Measurements from ENCODE around the gene RRP15.

The RRP15 gene

GRCh38 chr1:218284917-218285635 lies at the start of gene RRP15:
TSS of gene RRP15 (plus strand) at chr1:218285293. CDS start at chr1:218285317, 24 bp downstream.
- peak; percentile 72 to 76 for DNase-seq

DNA sequence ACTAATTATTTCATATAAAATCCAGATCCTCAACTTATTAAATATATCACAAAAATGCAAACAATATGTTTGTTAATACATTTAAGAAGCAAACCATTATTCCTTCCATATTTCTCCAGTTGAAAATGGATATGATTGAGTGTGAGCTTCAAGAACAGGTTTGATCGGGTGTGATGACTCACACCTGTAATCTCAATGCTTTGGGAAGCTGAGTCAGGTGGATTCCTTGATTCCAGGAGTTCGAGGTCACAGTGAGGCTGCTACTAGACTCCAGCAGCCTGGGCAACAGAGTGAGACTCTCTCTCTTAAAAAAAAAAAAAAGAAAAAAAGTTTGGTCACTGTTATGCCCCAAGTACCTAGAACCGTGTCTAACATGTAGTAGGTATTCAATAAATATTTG lies 42.9 kb upstream of the RRP15 start:
- no peak for DNase-seq

- no peak for DNase-seq
These were observed 37.8 kb upstream of the RRP15 start for GRCh38 chr1:218247339-218247738.

- no peak for DNase-seq
These were observed 35.6 kb upstream of the RRP15 start for GRCh38 chr1:218249338-218250140.

DNA sequence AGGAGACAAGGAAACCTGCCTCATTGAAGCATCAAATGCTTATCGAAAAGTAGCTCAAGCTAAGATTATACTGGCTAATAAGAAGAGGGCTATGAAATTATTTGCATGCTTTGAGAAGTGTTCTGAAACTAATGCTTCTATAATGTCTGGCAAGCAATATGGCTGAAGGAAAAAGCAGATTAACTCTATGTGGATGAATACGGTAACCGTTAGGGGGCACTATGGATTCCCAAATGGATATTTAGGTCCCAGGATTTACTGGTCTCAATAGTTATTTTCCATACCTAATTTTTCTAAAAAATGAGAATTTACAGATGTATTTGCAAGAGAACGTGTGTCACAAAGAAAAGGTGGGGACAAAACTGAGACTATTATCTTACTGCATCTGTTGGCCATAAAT lies 34.6 kb upstream of the RRP15 start:
- DNase-seq: no peak

GRCh38 chr1:218254296-218254946 lies 30.7 kb upstream of the RRP15 start:
- no peak for DNase-seq

DNA sequence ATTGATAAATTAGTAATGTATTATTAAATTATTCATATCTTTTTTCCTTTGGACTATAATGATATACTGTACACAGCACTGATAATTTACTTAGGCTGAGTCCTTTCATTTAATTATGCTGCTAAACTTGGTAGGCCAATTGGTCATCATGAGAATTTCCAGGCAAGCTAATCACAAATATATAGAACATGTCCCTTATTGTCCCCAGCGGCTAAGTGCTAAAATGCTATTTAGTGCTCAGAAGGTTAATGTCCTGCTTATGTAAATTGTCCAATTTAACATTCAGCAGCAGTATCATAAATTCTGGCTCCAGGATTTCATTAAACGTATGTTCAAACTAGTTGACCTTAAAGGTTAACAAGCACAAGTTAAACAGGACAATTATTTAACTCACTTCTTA lies 30.0 kb upstream of the RRP15 start:
- no peak for DNase-seq

DNA sequence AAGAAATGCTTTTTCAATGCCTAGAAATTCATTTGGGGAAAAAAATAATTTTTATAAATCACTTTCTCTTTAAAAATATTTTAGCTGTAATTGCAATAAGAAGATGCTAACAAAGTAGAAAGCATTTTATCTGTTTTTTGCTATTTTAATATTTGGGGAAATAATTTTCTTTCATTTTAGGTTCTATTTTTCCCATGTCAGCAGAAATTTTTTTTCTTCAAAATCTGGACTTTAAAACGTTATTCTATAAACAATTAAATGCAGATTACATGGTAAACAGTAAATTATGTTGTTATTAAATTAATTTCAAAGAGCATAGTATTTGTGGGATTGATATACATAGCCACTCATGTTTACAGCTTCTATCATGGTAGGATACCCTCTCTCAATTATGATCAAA lies 27.7 kb upstream of the RRP15 start:
- DNase-seq: no peak

DNA sequence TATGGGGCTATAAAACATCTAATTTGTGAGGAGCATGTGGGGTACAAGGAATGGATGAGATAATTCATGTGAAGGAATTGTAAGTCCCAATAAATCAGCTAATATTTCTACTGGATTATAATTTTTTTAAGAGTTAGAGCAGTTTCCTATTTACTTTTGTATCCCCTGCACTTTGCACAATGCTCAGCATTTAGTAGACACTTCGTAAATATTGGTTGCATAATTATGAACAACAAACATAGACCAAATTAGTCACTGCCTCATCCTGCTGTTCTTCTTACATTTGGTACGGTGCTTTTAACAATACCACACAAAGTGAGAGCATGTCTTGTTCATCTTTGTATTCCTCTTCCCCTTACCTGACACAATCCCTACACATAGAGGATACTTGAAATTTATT lies 27.1 kb upstream of the RRP15 start:
- no peak for DNase-seq

GRCh38 chr1:218259339-218259738 lies 25.8 kb upstream of the RRP15 start:
- DNase-seq: no peak

DNA sequence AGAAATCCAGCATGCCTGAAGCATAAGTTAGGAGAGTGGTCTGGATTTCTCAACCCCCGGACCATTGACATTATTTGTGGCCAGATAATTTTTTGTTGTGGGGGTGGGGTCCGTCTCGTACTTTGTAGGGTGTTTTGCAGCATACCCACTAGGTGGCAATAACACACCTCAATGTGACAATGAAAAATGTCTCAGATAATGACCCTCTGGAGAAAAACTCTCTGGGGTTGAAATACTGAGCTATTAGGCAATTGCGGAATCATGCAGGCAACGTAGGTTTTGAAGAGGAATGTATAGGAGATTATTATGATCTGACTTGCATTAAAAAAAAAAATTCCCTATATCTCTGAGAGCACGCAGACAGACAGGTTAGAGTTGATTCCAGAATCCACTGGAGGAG lies 25.3 kb upstream of the RRP15 start:
- DNase-seq: peak; percentile 27 to 29

DNA sequence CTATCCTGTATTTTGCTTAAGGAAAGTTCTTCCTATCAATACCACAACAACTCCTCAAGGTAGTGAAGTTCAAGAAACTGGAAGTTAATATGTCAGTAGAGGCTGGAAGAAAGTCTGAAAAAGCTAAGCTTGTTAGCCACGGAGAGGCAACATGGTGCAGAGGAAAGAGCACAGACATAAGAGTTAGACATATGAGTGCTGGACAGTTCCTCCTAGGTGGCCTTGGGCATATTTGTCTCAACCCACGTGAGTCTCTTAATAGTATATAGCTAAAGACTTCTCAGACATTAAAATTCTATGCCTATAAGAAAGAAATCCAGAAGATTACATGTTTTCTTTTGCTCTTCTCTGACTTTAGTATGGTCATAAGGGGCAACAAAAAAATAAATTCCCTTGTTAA lies 22.8 kb upstream of the RRP15 start:
- no peak for DNase-seq

GRCh38 chr1:218266356-218266755 lies 18.7 kb upstream of the RRP15 start:
- DNase-seq: no peak

GRCh38 chr1:218272366-218272765 lies 12.7 kb upstream of the RRP15 start:
- no peak for DNase-seq

DNA sequence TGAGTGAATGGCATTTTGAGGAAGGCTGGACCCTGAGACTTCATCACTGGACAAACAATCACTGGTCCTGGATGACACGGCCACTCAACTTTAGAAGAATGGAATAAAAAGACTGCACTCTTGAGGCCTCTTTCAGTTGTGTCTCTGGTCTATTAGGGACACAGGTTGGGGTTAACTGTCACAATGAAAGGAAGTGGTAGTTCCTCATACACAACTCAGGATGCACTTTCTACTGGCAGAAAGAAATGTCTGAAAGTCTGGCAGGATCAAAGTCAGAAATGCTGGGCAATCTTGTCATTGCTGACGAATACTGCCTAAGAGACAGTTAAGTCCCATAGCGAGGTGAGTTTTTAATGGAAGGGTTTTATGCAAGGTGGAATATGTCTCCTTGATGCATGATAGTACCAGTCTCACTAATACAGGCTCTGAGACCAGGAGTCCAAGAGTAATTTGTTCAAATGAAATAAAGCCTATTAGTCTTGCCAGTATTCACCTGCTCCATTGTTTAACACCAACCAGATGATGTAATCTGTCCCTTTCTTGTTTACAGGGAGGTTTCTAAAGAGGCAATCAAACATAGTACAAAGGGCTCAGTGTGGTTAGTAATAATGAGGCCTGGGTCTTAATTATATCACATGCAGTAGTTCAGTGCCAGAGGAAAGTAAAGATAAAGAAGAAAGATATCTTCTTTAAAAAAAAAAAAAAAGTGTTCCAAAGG lies 11.2 kb upstream of the RRP15 start:
- DNase-seq: peak; percentile 47 to 57

- no peak for DNase-seq
These were observed 10.6 kb upstream of the RRP15 start for GRCh38 chr1:218274511-218274910.

DNA sequence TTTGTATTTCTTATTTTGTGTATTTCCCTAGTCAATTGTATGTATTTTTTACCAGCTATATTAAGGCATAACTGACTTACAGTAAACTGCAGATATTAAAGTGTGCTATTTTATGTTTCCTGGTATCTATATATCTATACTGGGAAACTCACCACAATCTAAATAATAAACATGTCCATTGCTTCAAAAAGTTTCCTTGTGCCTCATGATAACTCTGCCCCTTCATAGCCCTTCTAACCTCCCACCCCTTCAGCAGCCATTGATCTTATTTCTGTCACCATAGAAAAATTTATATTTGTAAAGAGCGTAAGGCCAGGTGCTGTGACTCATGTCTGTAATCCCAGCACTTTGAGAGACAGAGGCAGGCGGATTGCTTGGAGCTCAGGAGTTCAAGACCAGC lies 9.3 kb upstream of the RRP15 start:
- no peak for DNase-seq

- peak; percentile 24 to 32 for DNase-seq
These were observed 3.8 kb upstream of the RRP15 start for GRCh38 chr1:218281285-218281684.

GRCh38 chr1:218284377-218284916 lies 646 bp upstream of the RRP15 start:
- no peak for DNase-seq

- no peak for DNase-seq
These were observed 7.4 kb downstream of the RRP15 start for GRCh38 chr1:218292515-218292914.

GRCh38 chr1:218294546-218294945 lies 9.5 kb downstream of the RRP15 start:
- no peak for DNase-seq

- DNase-seq: no peak
These were observed 11.1 kb downstream of the RRP15 start for GRCh38 chr1:218296162-218296561.

- no peak for DNase-seq
These were observed 12.4 kb downstream of the RRP15 start for GRCh38 chr1:218297461-218297860.

Data from AML-193 (cell line).